ENCODE results near the gene POLRMT.
A peak's percentile ranks its signal among the peaks of the same experiment; 100 is the strongest.

The POLRMT gene

GRCh38 chr19:570937-571565 is 62.3 kb downstream of the POLRMT start (continued):
- TF ChIP-seq HIC1 (tag by site-specific recombination; IDR thresholded peaks at IDR 0.05) (peak; percentile 87), ZNF658 (tag by site-specific recombination; IDR thresholded peaks at IDR 0.05) (no peak), ZNF311 (tag by site-specific recombination; IDR thresholded peaks at IDR 0.05; ENCODE audit: borderline replicate concordance) (no peak), ZNF843 (tag by site-specific recombination; IDR thresholded peaks at IDR 0.05) (0 out of 2 replicates have a peak, but pooled peaks have one; percentile 9), ZNF398 (tag by site-specific recombination; IDR thresholded peaks at IDR 0.05) (peak; percentile 40), PRDM2 (tag by site-specific recombination; IDR thresholded peaks at IDR 0.05; ENCODE audit: borderline replicate concordance) (no peak), ZNF585B (tag by site-specific recombination; IDR thresholded peaks at IDR 0.05) (no peak), ZNF704 (tag by site-specific recombination; IDR thresholded peaks at IDR 0.05) (no peak), PRDM10 (tag by site-specific recombination; IDR thresholded peaks at IDR 0.05) (peak; percentile 73), ZNF558 (tag by site-specific recombination; IDR thresholded peaks at IDR 0.05) (no peak), GLIS1 (tag by site-specific recombination; IDR thresholded peaks at IDR 0.05) (no peak), KLF16 (tag by site-specific recombination; IDR thresholded peaks at IDR 0.05) (no peak), ZNF394 (tag by site-specific recombination; IDR thresholded peaks at IDR 0.05; ENCODE audit: borderline replicate concordance) (0 out of 2 replicates have a peak, but pooled peaks have one; percentile 12), ZNF157 (tag by site-specific recombination; IDR thresholded peaks at IDR 0.05) (no peak), ZNF138 (tag by site-specific recombination; IDR thresholded peaks at IDR 0.05; ENCODE audit: borderline replicate concordance) (no peak), ZNF580 (tag by site-specific recombination; IDR thresholded peaks at IDR 0.05) (no peak), ZFP41 (tag by site-specific recombination; IDR thresholded peaks at IDR 0.05; ENCODE audit: borderline replicate concordance) (no peak), SP2 (tag by site-specific recombination; IDR thresholded peaks at IDR 0.05) (peak; percentile 37), BCL11A (tag by site-specific recombination; IDR thresholded peaks at IDR 0.05; ENCODE audit: low read depth) (no peak), TRIM28 (IDR thresholded peaks at IDR 0.05; ENCODE audit: borderline replicate concordance, low read length) (0 out of 2 replicates have a peak, but pooled peaks have one; percentile 18), ZNF677 (tag by site-specific recombination; IDR thresholded peaks at IDR 0.05) (no peak), ZNF560 (tag by site-specific recombination; IDR thresholded peaks at IDR 0.05; ENCODE audit: borderline replicate concordance) (no peak), ZNF791 (tag by site-specific recombination; IDR thresholded peaks at IDR 0.05) (no peak), ZNF510 (tag by site-specific recombination; IDR thresholded peaks at IDR 0.05; ENCODE audit: insufficient replicate concordance) (no peak)
